Endodermal cell (in vitro differentiated cells): ENCODE measurements around the gene CES4A. TPM values are rescaled to one million over a fixed set of nuclear protein-coding genes. Genes with fewer than 3 reads are reported as not detected.

Experiments used
- DNase-seq: peaks from one replicate; pipeline ENCODE4 v3.0.0-alpha.2; 2017
- H3K27ac ChIP-seq: 2 replicates; pipeline ENCODE4 v1.5.1; 2013; ENCODE audit warnings: mild to moderate bottlenecking, low read depth, low read length, moderate library complexity
- H3K27me3 ChIP-seq: 2 replicates; pipeline ENCODE4 v1.6.1; 2013; ENCODE audit warnings: mild to moderate bottlenecking, low read length, moderate library complexity; ENCODE audit not compliant: insufficient read depth, control insufficient read depth, poor library complexity, severe bottlenecking
- H3K36me3 ChIP-seq: 2 replicates; pipeline ENCODE4 v1.7.0; 2013; ENCODE audit warnings: mild to moderate bottlenecking, low read length, moderate library complexity; ENCODE audit not compliant: control insufficient read depth, insufficient read depth
- H3K4me1 ChIP-seq: one replicate; pipeline ENCODE4 v1.7.0; 2013; ENCODE audit warnings: low read length; ENCODE audit not compliant: control insufficient read depth, insufficient read depth
- H3K4me3 ChIP-seq: 2 replicates; pipeline ENCODE4 v1.5.1; 2013; ENCODE audit warnings: mild to moderate bottlenecking, low read length, moderate library complexity
- H3K9ac ChIP-seq: 2 replicates; pipeline ENCODE4 v1.6.1; 2013; ENCODE audit warnings: mild to moderate bottlenecking, low read length, moderate library complexity; ENCODE audit not compliant: poor library complexity, severe bottlenecking; ENCODE audit errors: extremely low read depth
- H3K9me3 ChIP-seq: 2 replicates; pipeline ENCODE4 v1.6.1; 2013; ENCODE audit warnings: mild to moderate bottlenecking, low read length, moderate library complexity; ENCODE audit not compliant: control insufficient read depth
- H3K27ac Mint-ChIP-seq: 2 replicates; pipeline ENCODE4 v1.8.0; 2020; ENCODE audit warnings: mixed read lengths
- H3K27me3 Mint-ChIP-seq: 2 replicates; pipeline ENCODE4 v1.8.0; 2021; ENCODE audit warnings: mild to moderate bottlenecking, mixed read lengths; ENCODE audit not compliant: insufficient read depth
- H3K36me3 Mint-ChIP-seq: 2 replicates; pipeline ENCODE4 v1.8.0; 2020; ENCODE audit warnings: low read depth, mixed read lengths
- H3K4me1 Mint-ChIP-seq: 2 replicates; pipeline ENCODE4 v1.8.0; 2020; ENCODE audit warnings: mixed read lengths
- H3K4me3 Mint-ChIP-seq: 2 replicates; pipeline ENCODE4 v1.8.0; 2020; ENCODE audit warnings: mild to moderate bottlenecking, moderate library complexity, mixed read lengths
- H3K9me3 Mint-ChIP-seq: 2 replicates; pipeline ENCODE4 v1.8.0; 2020; ENCODE audit warnings: mild to moderate bottlenecking, mixed read lengths
- WGBS, 2 experiments: methylation state at CpG; one replicate each; pipeline versions ENCODE4 v1.1.5 to v1.1.7; 2013; ENCODE audit warnings: missing lambda C conversion rate in 2 of 2, mixed read lengths in 1 of 2; ENCODE audit not compliant: insufficient coverage in 1 of 2, insufficient read length in 1 of 2; 5-methylcytosine and 5-hydroxymethylcytosine counted together
- total RNA-seq, 2 donors: library from RNA; stranded (reverse); fragmentation: NEBNext Ultra II Directional in 1 of 2; extraction: Animal tissue kit (Norgen Biotek cat#: 25700) in 1 of 2; gene quantifications; 2 replicates in 1 of 2; 3 replicates in 1 of 2; pipeline ENCODE4 v1.2.1, GENCODE V29; 2021
- TF ChIP-seq, protein P1 (sequence below): fragments of 200-600 bp; sonication (generic); conservative IDR thresholded peaks from 2 replicates; pipeline ENCODE4 v1.5.0; 2021; ENCODE audit warnings: antibody characterized with exemption, mild to moderate bottlenecking

CES4A gene
- total RNA-seq, 2 donors from 2014 or later: 3.0 to 3.8 TPM

DNA sequence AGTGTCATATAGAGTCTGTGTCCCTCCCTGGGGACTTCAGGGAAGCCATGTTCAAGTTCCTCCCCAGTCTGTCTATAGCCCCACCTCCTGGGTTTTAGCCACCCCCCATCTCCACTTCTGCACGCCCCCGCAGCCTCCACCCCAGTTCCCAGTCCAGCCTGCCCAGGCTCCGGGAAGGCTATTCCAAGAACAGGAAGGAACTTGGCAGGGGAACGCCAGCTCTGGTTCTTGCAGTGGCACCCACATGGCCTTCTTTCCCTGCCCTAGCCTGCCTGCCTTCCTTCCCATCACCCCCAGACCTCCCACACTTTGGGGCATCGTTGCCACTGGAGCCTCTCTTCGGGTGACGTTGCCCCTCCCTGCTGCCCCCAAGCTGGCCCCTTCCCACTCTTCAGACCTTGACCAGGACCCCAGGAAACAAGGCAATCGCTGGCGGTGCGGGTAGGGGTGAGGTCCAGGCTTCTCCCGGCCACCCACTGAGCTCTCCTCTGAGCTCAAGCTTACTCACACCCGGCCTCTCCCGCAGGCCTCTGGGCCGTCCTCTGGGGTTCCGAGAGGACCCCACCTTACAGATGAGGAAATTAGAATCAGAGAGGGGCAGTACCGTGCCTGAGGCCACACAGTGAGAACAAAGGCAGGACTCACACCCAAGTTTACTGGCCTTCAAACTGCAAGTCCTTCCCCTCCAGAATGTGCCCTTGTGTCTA is 9.2 kb upstream of the CES4A start:
- no peaks in the 10 kb centered on the region for H3K9me3 ChIP-seq
- Mint-ChIP-seq H3K27me3 (peaks cover 6% of the 10 kb centered on the region), H3K27ac (no peak overlapping the region), H3K4me3 (no peak overlapping the region), H3K9me3 (peaks cover 9% of the 10 kb centered on the region), H3K36me3 (no peaks in the 10 kb centered on the region), H3K4me1 (no peaks in the 10 kb centered on the region)
- H3K27me3 ChIP-seq: peaks cover 6% of the 10 kb centered on the region
- H3K4me1 ChIP-seq: no peaks in the 10 kb centered on the region
- no peaks in the 10 kb centered on the region for H3K36me3 ChIP-seq
- no peak for DNase-seq
- no peak overlapping the region for H3K27ac ChIP-seq
- no peak overlapping the region for H3K4me3 ChIP-seq
- WGBS, 2 experiments: 86 to 89% methylated on average over 10 to 16 of the region's 16 CpGs
- TF ChIP-seq, protein P1, sequence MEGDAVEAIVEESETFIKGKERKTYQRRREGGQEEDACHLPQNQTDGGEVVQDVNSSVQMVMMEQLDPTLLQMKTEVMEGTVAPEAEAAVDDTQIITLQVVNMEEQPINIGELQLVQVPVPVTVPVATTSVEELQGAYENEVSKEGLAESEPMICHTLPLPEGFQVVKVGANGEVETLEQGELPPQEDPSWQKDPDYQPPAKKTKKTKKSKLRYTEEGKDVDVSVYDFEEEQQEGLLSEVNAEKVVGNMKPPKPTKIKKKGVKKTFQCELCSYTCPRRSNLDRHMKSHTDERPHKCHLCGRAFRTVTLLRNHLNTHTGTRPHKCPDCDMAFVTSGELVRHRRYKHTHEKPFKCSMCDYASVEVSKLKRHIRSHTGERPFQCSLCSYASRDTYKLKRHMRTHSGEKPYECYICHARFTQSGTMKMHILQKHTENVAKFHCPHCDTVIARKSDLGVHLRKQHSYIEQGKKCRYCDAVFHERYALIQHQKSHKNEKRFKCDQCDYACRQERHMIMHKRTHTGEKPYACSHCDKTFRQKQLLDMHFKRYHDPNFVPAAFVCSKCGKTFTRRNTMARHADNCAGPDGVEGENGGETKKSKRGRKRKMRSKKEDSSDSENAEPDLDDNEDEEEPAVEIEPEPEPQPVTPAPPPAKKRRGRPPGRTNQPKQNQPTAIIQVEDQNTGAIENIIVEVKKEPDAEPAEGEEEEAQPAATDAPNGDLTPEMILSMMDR: no peak
- H3K9ac ChIP-seq: no peak overlapping the region

DNA sequence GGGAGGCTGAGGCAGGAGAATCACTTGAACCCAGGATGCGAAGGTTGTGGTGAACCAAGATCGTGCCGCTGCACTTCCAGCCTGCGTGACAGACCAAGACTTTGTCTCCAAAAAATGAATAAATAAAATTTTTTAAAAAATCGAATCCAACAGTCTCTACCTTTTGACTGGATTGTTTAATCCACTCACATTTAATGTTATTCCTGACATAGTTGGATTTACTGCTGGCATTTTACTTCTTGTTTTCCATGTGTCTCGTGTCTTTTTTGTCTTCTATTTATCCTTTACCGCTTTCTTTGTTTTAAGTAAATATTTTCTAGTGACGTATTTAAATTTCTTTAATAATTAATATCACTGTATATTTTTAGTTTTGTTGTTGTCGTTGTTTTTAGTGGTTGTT is 5.4 kb upstream of the CES4A start:
- Mint-ChIP-seq H3K4me3 (no peak overlapping the region), H3K36me3 (no peaks in the 10 kb centered on the region), H3K4me1 (no peaks in the 10 kb centered on the region), H3K27ac (no peak overlapping the region), H3K9me3 (no peaks in the 10 kb centered on the region), H3K27me3 (peaks cover 7% of the 10 kb centered on the region)
- no peak for DNase-seq
- TF ChIP-seq, protein P1: no peak
- Histone ChIP-seq H3K4me3 (no peak overlapping the region), H3K9ac (no peak overlapping the region), H3K36me3 (no peaks in the 10 kb centered on the region), H3K4me1 (no peaks in the 10 kb centered on the region), H3K27me3 (peaks cover 6% of the 10 kb centered on the region), H3K9me3 (no peaks in the 10 kb centered on the region), H3K27ac (no peak overlapping the region)
- 87 to 91% methylated on average over 3 to 5 of the region's 9 CpGs for WGBS, 2 experiments

DNA sequence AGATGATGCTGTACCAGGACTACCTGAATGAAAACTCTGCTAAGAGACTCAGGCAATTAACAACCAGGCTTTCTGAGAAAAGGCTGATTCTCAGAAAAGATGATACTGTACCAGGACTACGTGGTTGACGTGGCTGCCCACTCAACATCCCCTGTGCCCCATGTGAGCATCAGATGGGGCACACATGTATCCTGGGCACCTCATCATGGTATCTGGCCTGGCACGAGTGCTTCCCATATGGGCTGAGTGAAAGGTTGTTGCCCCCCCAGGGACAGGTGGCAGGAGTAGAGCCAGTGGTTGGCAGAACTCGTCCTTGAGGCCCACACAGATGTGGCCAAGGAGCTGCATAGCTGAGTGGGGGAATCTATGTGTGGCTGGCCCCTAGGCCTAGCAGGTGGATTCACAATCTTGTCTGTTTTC is 3.5 kb upstream of the CES4A start:
- no peak overlapping the region for H3K27ac Mint-ChIP-seq
- no peaks in the 10 kb centered on the region for H3K9me3 ChIP-seq
- H3K27me3 Mint-ChIP-seq: peaks cover 10% of the 10 kb centered on the region
- H3K4me3 Mint-ChIP-seq: no peak overlapping the region
- TF ChIP-seq, protein P1: no peak
- peaks cover 6% of the 10 kb centered on the region for H3K27me3 ChIP-seq
- no peaks in the 10 kb centered on the region for H3K36me3 Mint-ChIP-seq
- no peaks in the 10 kb centered on the region for H3K9me3 Mint-ChIP-seq
- no peak overlapping the region for H3K9ac ChIP-seq
- no peak overlapping the region for H3K4me3 ChIP-seq
- H3K4me1 ChIP-seq: no peaks in the 10 kb centered on the region
- H3K27ac ChIP-seq: no peak overlapping the region
- 94 to 100% methylated on average over 3 to 4 of the region's 4 CpGs for WGBS, 2 experiments
- H3K4me1 Mint-ChIP-seq: no peaks in the 10 kb centered on the region
- DNase-seq: no peak
- no peaks in the 10 kb centered on the region for H3K36me3 ChIP-seq
